Measurements from ENCODE around the gene EFHC1. TPM values are rescaled to one million over a fixed set of nuclear protein-coding genes. Genes with fewer than 3 reads are reported as not detected.

The EFHC1 gene
- total RNA-seq, 2 donors from 2014 or later: 4.4 to 6.4 TPM

DNA sequence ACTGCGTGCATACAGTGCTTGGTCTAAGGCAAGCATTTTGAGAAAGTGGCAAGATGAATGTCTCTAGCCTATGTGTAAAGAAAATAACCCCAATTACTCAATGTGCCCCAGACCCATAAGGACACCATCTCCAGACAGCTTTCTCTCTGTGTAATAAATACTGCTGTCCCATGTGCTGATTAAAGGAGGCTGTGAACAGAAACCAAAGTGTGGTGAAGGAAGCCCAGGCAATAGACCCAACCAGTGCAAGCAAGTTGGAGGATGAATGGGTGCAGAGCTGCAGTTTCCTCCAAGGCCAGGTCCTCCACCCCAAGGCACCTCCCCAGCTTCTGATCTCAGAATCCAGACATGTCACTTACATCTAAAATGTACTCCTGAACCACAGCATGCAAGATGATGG is 96.1 kb downstream of the EFHC1 start:
- no peak for ATAC-seq
- Mint-ChIP-seq H3K36me3 (no peaks in the 10 kb centered on the region), H3K27ac (no peak overlapping the region), H3K9me3 (no peaks in the 10 kb centered on the region)
- DNase-seq (ENCODE audit: low spot score in 2 of 2): no peak

- no peaks in the 10 kb centered on the region for H3K36me3 Mint-ChIP-seq
- H3K9me3 Mint-ChIP-seq: no peaks in the 10 kb centered on the region
- DNase-seq (ENCODE audit: low spot score in 2 of 2): no peak
- no peak overlapping the region for H3K27ac Mint-ChIP-seq
- no peak for ATAC-seq
These were observed 96.8 kb downstream of the EFHC1 start for GRCh38 chr6:52516943-52517342.

GRCh38 chr6:52517502-52518278 is 97.5 kb downstream of the EFHC1 start:
- Mint-ChIP-seq H3K9me3 (no peaks in the 10 kb centered on the region), H3K36me3 (no peaks in the 10 kb centered on the region), H3K27ac (peak overlapping the region; percentile 67 to 90)
- peak; percentile 98 for ATAC-seq
- peak in 1 of 2 donors; percentile 57 for DNase-seq (ENCODE audit: low spot score in 2 of 2)

GRCh38 chr6:52518279-52518945 is 98.3 kb downstream of the EFHC1 start:
- Mint-ChIP-seq H3K36me3 (no peaks in the 10 kb centered on the region), H3K27ac (peak overlapping the region; percentile 67 to 90), H3K9me3 (no peaks in the 10 kb centered on the region)
- DNase-seq (ENCODE audit: low spot score in 2 of 2) (no peak), ATAC-seq (no peak)

DNA sequence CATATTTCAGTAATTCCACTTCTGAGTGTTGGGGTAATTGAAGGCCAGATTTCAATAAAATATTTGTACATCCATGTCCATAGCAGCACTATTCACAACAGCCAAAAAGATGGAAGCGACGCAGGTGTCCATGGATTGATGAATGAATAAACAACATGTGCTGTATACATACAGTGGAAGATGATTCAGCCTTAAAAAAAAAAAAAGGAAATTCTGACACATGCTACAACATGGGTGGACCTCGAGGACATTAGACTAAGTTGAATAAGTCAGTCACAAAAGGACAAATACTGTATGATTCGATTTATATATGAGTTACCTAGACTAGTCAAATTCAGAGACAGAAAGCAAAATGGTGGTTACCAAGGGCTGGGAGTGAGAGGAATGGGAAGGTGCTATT is 99.5 kb downstream of the EFHC1 start:
- ATAC-seq: no peak
- H3K36me3 Mint-ChIP-seq: no peaks in the 10 kb centered on the region
- H3K9me3 Mint-ChIP-seq: no peaks in the 10 kb centered on the region
- peak overlapping the region in 1 of 2 donors; percentile 1 for H3K27ac Mint-ChIP-seq
- no peak for DNase-seq (ENCODE audit: low spot score in 2 of 2)

DNA sequence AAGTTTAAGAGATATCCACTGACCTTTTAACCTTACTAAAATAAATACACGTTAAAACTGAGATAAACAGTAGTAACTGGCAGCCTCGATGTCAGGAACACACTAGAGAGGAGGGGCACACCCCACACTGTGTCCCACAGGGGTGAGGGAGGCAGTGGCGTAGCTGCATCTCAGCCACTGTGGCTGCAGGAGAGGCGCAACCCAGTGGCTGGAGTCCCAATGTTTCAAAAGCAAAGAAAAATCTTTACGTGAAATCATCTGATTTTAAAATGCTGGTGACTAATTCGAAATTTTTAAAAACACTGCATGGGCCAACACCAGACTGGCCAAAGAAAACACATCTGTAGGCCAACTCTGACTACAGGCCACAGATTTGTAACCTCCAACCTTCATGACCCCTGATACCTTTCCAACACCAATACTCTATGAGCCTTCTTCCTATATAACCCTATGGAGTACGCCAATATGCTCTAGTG is 102.0 kb downstream of the EFHC1 start:
- ATAC-seq (no peak), DNase-seq (ENCODE audit: low spot score in 2 of 2) (no peak)
- peaks cover 0 to 5% of the 10 kb centered on the region in 2 donors for H3K9me3 Mint-ChIP-seq
- no peak overlapping the region for H3K27ac Mint-ChIP-seq
- no peaks in the 10 kb centered on the region for H3K36me3 Mint-ChIP-seq

- DNase-seq (ENCODE audit: low spot score in 2 of 2) (no peak), ATAC-seq (no peak)
- peaks cover 0 to 5% of the 10 kb centered on the region in 2 donors for H3K9me3 Mint-ChIP-seq
- no peaks in the 10 kb centered on the region for H3K36me3 Mint-ChIP-seq
- H3K27ac Mint-ChIP-seq: no peak overlapping the region
These were observed 102.5 kb downstream of the EFHC1 start for GRCh38 chr6:52522655-52523054.

GRCh38 chr6:52523378-52524142 is 103.4 kb downstream of the EFHC1 start:
- Mint-ChIP-seq H3K27ac (no peak overlapping the region), H3K9me3 (peaks cover 0 to 5% of the 10 kb centered on the region in 2 donors), H3K36me3 (no peaks in the 10 kb centered on the region)
- no peak for DNase-seq (ENCODE audit: low spot score in 2 of 2)
- ATAC-seq: no peak

DNA sequence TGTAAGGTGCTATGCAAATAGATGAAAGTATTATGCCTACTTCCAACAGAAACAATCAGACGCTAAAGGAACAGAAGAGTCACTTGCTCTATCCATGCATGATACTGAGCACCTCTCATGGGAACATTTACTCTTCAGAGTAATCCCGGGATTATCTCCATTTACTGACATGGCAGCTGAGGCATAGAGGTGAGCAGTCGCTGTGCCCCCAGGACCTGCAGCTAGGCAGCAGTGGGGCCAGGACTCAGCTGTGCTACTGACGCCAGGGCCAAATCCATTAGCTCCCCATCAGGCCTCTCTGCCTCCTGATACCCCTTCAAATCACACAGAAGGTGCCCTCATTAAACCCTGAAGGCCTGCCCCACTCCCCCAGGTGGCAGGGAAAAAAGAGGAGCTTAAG is 104.8 kb downstream of the EFHC1 start:
- H3K36me3 Mint-ChIP-seq: no peaks in the 10 kb centered on the region
- no peak for ATAC-seq
- no peak for DNase-seq (ENCODE audit: low spot score in 2 of 2)
- H3K9me3 Mint-ChIP-seq: peaks cover 0 to 5% of the 10 kb centered on the region in 2 donors
- peak overlapping the region in 1 of 2 donors; percentile 48 for H3K27ac Mint-ChIP-seq

DNA sequence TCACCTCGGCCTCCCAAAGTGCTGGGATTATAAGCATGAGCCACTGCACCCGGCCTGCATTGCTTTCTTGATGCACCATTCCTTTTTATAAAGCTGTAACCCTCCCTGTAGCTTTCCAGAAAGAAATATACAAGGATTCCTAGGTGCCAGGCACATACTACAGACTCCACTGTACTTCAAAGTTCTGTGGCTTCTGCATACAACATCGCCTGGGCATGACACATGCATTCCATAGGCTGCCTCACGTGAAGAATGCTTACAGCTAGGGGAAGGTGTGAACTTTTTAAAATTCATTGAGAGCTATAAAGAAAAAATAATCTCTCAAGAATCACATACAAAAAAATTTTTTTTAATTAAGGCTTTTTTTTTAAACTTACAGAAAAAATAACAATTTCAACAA is 106.5 kb downstream of the EFHC1 start:
- no peaks in the 10 kb centered on the region for H3K36me3 Mint-ChIP-seq
- peaks cover 0 to 5% of the 10 kb centered on the region in 2 donors for H3K9me3 Mint-ChIP-seq
- ATAC-seq (no peak), DNase-seq (ENCODE audit: low spot score in 2 of 2) (no peak)
- H3K27ac Mint-ChIP-seq: no peak overlapping the region

DNA sequence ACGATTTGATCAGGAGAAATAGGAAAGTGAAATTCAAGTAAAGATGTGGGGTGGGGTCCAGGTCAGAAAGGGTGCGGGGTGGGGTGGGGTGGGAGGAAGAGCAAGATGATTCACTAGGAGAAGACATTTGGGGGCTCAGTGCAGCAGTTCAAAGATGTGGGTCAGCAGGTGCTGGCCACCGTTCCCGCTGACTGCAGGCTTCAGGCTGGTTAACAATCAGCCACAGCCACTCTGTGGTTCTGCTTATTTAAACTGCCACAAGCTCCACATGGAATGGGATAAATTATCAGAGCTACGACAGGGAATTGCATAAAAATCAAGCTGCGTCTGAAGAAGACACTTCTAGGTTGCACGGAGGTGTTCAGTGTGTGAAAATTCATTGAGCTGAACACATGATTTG is 107.3 kb downstream of the EFHC1 start:
- DNase-seq (ENCODE audit: low spot score in 2 of 2) (no peak), ATAC-seq (no peak)
- no peak overlapping the region for H3K27ac Mint-ChIP-seq
- H3K36me3 Mint-ChIP-seq: no peaks in the 10 kb centered on the region
- H3K9me3 Mint-ChIP-seq: peaks cover 0 to 5% of the 10 kb centered on the region in 2 donors

DNA sequence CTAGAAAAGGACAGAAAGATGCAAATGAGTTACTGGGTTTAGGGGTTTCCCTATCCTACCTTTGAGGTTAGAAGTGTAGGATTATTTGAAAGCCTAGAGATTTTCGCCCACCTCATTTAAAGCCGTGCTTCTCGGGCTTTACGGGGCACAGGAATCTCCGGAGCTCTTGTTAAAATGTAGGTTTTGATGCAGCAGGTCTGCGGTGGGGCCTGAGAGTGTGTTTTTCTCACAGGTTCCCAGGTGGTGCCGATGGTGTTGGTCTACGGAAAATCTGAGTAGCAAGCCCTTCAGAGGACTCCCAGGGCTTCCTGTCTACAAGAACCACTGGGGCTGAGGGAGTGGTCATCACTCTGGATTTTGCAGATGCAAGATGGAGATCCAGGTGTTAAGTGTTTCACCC is 109.2 kb downstream of the EFHC1 start:
- Mint-ChIP-seq H3K9me3 (peaks cover 0 to 5% of the 10 kb centered on the region in 2 donors), H3K36me3 (no peaks in the 10 kb centered on the region), H3K27ac (no peak overlapping the region)
- ATAC-seq (peak in 1 of 2 donors; percentile 48), DNase-seq (ENCODE audit: low spot score in 2 of 2) (no peak)

- H3K27ac Mint-ChIP-seq: no peak overlapping the region
- peaks cover 0 to 5% of the 10 kb centered on the region in 2 donors for H3K9me3 Mint-ChIP-seq
These were observed 110.2 kb downstream of the EFHC1 start for GRCh38 chr6:52530351-52530750.

DNA sequence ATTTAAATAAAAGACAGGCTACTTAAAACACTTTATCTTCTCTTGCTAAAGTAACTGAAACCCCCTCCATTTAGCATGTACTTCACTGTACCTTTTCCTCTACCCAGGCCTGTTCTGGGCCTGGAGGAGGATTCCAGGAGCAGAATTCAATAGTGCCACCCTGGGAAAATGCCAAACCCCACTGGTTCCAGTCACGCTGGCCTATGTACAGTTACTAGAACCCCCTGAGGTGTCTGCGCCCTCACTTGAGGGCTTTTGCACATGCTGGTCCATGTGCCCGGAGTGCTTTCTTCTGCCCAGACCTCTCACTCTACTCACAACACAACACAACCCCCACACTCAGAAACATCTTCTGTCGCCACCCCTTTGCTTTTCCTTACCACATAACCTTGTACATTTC is 111.3 kb downstream of the EFHC1 start:
- H3K9me3 Mint-ChIP-seq: no peaks in the 10 kb centered on the region
- no peak overlapping the region for H3K27ac Mint-ChIP-seq
- H3K36me3 Mint-ChIP-seq: no peaks in the 10 kb centered on the region
- ATAC-seq (no peak), DNase-seq (ENCODE audit: low spot score in 2 of 2) (no peak)

More at GRCh38 chr6:52530351-52530750, 110.2 kb downstream of the EFHC1 start:
- no peaks in the 10 kb centered on the region for H3K36me3 Mint-ChIP-seq
- DNase-seq (ENCODE audit: low spot score in 2 of 2): no peak
- no peak for ATAC-seq

- no peaks in the 10 kb centered on the region for H3K9me3 Mint-ChIP-seq
- no peak for DNase-seq (ENCODE audit: low spot score in 2 of 2)
- no peak overlapping the region for H3K27ac Mint-ChIP-seq
- ATAC-seq: no peak
- no peaks in the 10 kb centered on the region for H3K36me3 Mint-ChIP-seq
These were observed 111.7 kb downstream of the EFHC1 start for GRCh38 chr6:52531834-52532233.

GRCh38 chr6:52532457-52532856 is 112.3 kb downstream of the EFHC1 start:
- Mint-ChIP-seq H3K9me3 (no peaks in the 10 kb centered on the region), H3K36me3 (no peaks in the 10 kb centered on the region), H3K27ac (no peak overlapping the region)
- ATAC-seq (no peak), DNase-seq (ENCODE audit: low spot score in 2 of 2) (no peak)

DNA sequence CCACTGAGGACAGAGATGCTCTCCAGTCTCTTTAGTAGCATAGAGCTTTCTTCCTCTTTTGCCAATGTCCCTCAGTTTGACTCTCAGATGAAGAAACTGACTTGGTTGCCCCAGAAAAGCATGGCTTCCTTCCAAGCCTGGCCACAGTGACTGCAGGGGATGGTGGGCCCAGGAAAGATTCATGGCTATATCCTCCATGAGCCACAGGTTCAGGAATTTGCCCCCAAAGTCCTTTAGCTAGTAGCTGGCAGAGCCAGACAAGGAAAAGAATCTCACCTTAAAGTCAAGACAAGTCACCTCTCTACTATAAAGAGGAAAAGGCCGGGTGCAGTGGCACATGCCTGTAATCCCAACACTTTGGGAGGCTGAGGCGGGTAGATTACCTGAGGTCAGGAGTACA is 113.3 kb downstream of the EFHC1 start:
- DNase-seq (ENCODE audit: low spot score in 2 of 2) (no peak), ATAC-seq (no peak)
- H3K36me3 Mint-ChIP-seq: no peaks in the 10 kb centered on the region
- H3K27ac Mint-ChIP-seq: no peak overlapping the region
- H3K9me3 Mint-ChIP-seq: no peaks in the 10 kb centered on the region

Data from activated naive CD4-positive, alpha-beta T cell treated with anti-CD3 and anti-CD28 coated beads, Interleukin-2, amount 50 U/mL, for 72 hours (primary cell).